ENCODE data around the gene MIPEP.

The MIPEP gene

GRCh38 chr13:23725922-23726321 is 163.3 kb downstream of the MIPEP start:
- Mint-ChIP-seq H3K36me3 (ENCODE audit: low read depth) (peaks cover 12% of the 10 kb centered on the region), H3K27me3 (ENCODE audit: low read depth, poor library complexity) (no peaks in the 10 kb centered on the region), H3K4me1 (peaks cover 27% of the 10 kb centered on the region)

GRCh38 chr13:23724196-23724970 is 164.8 kb downstream of the MIPEP start:
- peaks cover 8% of the 10 kb centered on the region for H3K9me3 Mint-ChIP-seq

More at GRCh38 chr13:23725922-23726321, 163.3 kb downstream of the MIPEP start:
- H3K27ac Mint-ChIP-seq: peak overlapping the region; percentile 33
- TF ChIP-seq, protein P1, sequence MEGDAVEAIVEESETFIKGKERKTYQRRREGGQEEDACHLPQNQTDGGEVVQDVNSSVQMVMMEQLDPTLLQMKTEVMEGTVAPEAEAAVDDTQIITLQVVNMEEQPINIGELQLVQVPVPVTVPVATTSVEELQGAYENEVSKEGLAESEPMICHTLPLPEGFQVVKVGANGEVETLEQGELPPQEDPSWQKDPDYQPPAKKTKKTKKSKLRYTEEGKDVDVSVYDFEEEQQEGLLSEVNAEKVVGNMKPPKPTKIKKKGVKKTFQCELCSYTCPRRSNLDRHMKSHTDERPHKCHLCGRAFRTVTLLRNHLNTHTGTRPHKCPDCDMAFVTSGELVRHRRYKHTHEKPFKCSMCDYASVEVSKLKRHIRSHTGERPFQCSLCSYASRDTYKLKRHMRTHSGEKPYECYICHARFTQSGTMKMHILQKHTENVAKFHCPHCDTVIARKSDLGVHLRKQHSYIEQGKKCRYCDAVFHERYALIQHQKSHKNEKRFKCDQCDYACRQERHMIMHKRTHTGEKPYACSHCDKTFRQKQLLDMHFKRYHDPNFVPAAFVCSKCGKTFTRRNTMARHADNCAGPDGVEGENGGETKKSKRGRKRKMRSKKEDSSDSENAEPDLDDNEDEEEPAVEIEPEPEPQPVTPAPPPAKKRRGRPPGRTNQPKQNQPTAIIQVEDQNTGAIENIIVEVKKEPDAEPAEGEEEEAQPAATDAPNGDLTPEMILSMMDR (IDR thresholded peaks at IDR 0.05): no peak
- DNase-seq: no peak
- H3K4me3 Mint-ChIP-seq: no peak overlapping the region
- H3K9me3 Mint-ChIP-seq: peaks cover 4% of the 10 kb centered on the region

DNA sequence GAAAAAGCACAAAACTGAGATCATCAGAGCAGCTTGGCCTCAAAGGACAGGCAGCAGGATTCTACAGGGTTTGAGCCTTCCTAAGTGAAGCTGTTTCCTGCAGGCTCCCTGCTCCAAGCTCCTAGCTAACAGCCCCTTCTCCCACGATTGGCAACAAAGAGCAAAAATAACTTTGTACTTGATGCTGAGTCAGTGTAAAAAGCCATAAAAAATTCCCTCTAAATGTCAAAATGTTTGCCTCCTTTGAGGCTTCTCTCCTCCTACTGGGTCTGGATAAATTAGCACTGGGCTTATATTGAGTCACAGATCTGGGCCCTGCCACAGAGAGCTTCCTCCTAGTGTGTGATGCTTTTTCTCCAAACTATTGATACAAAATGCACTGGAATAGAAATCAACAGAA is 165.7 kb downstream of the MIPEP start:
- DNase-seq: no peak
- Mint-ChIP-seq H3K36me3 (ENCODE audit: low read depth) (peaks cover 5% of the 10 kb centered on the region), H3K4me3 (no peak overlapping the region), H3K27me3 (ENCODE audit: low read depth, poor library complexity) (no peaks in the 10 kb centered on the region), H3K9me3 (peaks cover 8% of the 10 kb centered on the region), H3K27ac (peak overlapping the region; percentile 81), H3K4me1 (peaks cover 27% of the 10 kb centered on the region)
- TF ChIP-seq, protein P1 (IDR thresholded peaks at IDR 0.05): no peak

More at GRCh38 chr13:23724196-23724970, 164.8 kb downstream of the MIPEP start:
- Mint-ChIP-seq H3K4me1 (peaks cover 27% of the 10 kb centered on the region), H3K36me3 (ENCODE audit: low read depth) (peaks cover 12% of the 10 kb centered on the region), H3K27me3 (ENCODE audit: low read depth, poor library complexity) (no peaks in the 10 kb centered on the region), H3K27ac (peak overlapping the region; percentile 81), H3K4me3 (no peak overlapping the region)
- DNase-seq: no peak
- TF ChIP-seq, protein P1 (IDR thresholded peaks at IDR 0.05): no peak

DNA sequence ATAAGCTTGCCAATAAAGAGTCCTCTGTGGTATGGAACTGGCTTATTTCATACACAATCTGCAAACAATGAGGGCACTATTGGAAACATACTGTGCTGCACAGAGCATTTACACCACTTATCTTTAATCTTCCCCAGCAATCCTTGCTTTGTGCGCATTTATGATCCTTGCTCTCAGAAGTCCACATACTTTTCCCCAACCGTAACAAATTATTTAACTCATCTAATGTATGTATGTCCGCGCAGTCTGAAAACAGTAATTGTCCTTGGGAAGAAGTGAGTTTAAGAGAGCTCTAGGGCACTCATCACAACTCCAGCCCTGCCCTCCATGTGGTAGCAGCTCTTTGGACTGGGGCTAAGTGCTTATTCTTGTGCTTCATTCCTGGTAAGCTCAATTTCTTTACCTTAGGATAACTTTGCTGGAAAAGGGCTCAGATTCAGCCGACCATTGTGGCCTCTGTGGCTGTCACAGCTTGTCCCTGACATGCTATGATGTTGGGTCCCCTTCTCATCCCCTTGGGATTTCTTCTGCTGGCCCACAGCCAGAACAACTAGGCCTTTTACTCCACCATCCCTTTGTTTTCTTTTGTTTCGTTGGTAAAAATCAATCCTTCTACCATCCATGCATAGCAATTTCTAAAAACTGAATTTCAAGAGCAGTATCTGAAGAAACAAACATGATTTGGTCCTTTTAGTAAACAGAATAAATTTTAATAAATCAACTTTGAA is 166.3 kb downstream of the MIPEP start:
- Mint-ChIP-seq H3K4me1 (peaks cover 27% of the 10 kb centered on the region), H3K27me3 (ENCODE audit: low read depth, poor library complexity) (no peaks in the 10 kb centered on the region)

DNA sequence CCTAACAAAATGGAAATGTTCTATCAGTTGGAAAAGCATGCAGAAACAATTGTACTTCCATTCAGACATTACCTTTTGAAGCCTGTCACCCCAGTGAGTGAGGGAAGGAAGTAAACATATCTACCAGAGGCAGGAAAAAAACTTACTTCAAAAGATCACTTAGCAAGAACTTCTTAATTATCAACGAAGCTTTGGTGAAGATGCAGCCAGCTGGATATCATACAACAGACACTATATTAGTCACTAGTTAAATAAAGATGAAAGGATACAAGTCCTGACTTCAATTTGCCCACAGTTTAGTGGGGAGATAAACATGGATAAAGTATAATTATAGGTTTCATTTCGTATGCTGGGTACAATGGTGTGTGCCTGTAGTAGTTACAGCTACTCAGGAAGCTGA is 170.2 kb downstream of the MIPEP start:
- TF ChIP-seq, protein P1 (IDR thresholded peaks at IDR 0.05): no peak
- no peaks in the 10 kb centered on the region for H3K27me3 Mint-ChIP-seq (ENCODE audit: low read depth, poor library complexity)
- H3K36me3 Mint-ChIP-seq (ENCODE audit: low read depth): peaks cover 7% of the 10 kb centered on the region
- H3K9me3 Mint-ChIP-seq: peaks cover 16% of the 10 kb centered on the region
- H3K4me3 Mint-ChIP-seq: no peak overlapping the region
- H3K4me1 Mint-ChIP-seq: peaks cover 15% of the 10 kb centered on the region
- H3K27ac Mint-ChIP-seq: no peak overlapping the region
- no peak for DNase-seq

More for the DNA sequence above, 166.3 kb downstream of the MIPEP start:
- Mint-ChIP-seq H3K4me3 (no peak overlapping the region), H3K27ac (peak overlapping the region; percentile 81), H3K36me3 (ENCODE audit: low read depth) (peaks cover 5% of the 10 kb centered on the region), H3K9me3 (peaks cover 8% of the 10 kb centered on the region)
- TF ChIP-seq, protein P1 (IDR thresholded peaks at IDR 0.05): no peak
- DNase-seq: no peak

Measured in nephron progenitor cell (in vitro differentiated cells).